ENCODE data around the gene STX5.
"Not testable (repeated sequence)": the region's sequence is repeated elsewhere in the genome, so short reads cannot be mapped to it uniquely, and the experiment has no call there.

Gene STX5

DNA sequence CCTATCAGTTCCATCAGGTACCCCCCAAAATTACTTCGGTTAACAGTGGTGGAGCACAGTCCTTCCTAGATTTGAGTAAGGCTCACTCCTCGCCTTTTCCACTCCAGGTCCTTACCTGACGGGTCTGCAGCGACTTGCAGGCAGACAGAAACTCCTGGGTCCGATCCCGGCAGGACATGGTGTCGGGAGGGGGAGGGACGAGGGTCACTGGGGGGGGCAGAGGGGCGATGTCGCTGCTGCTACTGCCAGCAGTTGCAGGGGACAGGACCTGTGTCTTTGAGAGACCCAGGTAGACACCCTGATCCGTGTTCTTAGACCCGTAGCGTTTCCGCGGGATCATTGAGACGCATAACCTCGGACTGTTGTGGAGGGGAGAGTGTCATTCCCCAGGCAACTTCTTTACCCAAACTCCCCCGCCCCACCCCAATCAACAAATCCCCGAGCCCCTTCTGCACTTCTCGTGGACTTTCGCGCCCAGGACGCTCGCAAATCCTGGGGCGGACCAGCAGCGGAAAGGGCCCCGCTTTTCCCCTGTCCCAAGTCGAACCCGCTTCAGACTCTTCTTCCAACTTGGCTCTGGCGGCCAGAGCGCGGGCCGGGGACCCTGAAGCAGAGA lies 839 bp downstream of the STX5 start:
- no peak for DNase-seq (ENCODE audit: low read depth in 2 of 2)

GRCh38 chr11:62828130-62828529 lies 3.7 kb downstream of the STX5 start:
- not testable (repeated sequence) for DNase-seq (ENCODE audit: low read depth in 2 of 2)

DNA sequence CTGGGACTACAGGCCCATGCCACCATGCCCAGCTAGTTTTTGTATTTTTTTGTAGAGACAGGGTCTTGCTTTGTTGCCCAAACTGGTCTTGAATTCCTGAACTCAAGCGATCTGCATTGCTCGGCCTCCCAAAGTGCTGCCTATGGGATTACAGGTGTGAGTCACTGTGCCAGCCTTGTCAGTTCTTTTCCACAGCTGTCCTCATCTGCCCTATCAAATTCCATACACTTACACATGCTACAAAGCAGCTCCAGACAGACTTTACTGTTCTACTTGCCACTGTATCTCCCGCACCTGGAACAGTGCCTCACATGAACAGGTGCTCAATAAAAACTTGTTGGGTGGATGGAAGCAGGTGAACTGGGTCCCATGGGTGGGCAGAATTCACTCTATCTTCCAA lies 8.2 kb downstream of the STX5 start:
- no peak for DNase-seq (ENCODE audit: low read depth in 2 of 2)

DNA sequence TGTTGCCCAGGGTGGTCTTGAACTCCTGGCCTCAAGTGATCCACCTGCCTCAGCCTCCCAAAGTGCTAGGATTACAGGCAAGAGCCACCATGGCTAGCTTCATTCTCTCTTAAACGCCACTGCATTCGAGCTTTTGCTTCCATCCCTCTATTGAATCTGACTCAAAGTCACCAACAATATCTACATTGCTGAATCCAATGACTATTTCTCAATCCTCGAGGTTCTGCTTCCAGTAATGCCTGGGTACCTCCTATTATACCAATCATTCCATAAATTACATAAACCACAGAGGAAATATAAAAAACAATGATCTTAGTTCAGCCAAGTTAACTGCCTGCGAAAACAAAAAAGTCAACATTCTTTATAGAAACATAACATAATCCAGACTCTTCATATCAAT lies 14.7 kb downstream of the STX5 start:
- DNase-seq (ENCODE audit: low read depth in 2 of 2), result no peak

DNA sequence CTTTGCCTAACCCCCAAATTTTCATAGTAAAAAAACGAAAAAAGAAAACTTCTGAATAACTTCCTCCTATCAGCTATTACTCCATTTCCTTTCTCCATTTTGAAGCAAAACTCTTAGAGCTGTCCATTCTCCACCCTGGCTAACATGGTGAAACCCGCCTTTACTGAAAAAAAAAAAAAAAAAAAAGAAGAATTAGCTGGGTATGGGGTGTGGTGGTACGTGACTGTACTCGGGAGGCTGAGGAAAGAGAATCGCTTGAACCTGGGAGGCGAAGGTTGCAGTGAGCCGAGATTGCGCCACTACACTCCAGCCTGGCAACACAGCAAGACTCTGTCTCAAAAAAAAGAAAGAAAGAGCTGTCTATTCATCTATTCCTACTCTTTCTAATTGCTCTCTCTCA lies 15.3 kb downstream of the STX5 start:
- no peak for DNase-seq (ENCODE audit: low read depth in 2 of 2)

DNA sequence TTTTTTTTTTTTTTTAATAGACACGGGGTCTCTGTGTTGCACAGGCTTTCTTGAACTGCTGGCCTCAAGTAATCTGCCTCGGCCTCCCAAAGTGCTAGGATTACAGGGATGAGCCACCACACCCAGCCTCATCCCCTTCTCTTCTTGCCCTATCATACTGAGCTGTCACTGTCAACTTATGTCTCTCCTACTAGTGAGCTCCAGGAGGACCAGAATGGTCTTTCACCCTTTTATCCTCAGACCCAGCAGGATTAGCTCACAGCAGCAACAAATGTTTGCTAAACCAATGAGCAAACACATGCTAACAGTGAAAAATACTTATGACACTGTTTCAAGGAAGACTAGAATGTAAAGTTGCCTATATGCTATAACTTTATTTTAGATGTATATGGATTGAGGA lies 20.2 kb downstream of the STX5 start:
- DNase-seq (ENCODE audit: low read depth in 2 of 2), result no peak

- no peak for DNase-seq (ENCODE audit: low read depth in 2 of 2)
Observed at GRCh38 chr11:62810748-62811147, 21.1 kb downstream of the STX5 start.

DNA sequence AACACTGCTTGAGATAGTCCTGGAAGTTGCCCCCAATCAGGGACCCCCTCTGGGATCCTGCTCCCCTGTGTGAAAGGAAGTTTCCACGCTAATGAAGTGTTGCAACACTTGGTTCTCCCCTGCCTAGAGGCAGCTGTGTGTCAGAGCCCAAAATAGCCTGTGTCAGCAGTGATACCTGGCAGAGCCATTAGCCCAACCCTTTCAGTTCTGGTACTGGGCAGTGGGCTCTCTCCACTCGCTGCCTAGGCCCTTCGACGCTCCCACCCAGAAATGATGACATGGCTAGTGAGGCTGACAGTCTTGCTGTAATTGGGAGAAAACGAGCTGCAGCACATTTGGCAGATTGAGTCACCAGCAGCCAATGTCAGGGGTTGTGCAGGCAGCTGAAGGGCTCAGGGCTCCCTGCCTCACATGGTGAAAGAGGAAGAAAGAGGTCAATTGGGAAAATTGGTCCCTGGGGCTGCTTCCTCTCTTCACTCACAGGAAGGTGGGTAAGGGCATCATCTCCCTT lies 25.2 kb downstream of the STX5 start:
- no peak for DNase-seq (ENCODE audit: low read depth in 2 of 2)

- peak in 1 of 2 donors; percentile 15 for DNase-seq (ENCODE audit: low read depth in 2 of 2)
Observed at GRCh38 chr11:62805961-62806441, 25.9 kb downstream of the STX5 start.

DNA sequence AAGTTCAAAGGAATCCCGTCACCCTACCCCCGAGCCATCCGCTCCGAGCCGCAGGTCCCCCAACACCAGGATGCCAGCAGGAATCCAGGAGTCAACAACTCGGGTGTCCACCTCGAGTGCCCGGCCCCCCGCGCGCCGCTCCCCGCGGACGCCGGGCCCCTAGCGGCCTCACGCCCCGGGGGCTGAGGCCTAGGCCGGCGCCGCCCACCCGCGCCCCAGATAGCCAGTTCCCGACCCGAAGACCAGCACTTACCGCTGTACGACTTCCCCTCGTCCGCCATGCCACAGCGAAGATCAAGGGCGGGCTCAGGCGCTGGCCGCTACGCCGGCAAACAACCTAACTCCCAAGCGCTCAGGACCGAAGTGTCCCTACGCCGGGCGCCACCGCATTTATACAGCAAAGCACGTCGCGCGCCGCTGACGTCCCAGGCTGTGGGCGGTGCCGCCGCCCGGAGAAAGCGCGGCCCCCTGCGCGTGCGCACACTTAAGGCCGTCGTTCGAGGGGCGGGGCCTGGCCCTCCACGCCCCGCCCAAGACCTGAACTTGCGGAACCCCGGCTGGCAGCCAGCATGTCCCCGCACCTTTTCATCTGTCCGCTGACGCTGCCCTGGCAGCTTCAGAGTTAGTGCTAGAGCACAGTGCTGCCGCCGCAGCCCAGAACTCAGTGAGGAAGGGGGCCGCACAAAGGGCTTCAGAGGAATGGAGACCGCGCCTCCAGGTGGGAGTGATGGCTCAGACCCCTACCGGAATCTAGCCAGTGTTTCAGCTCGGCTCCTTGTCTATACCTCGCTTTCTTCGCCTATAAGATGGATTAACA lies 26.6 kb downstream of the STX5 start, which contains the start of gene NXF1:
Gene NXF1, minus strand, starts transcription at position 365 of the 817 bp plus-strand sequence. Its CDS starts 84 bp downstream, at position 281.
- DNase-seq (ENCODE audit: low read depth in 2 of 2), result peak; percentile 95

- peak in 1 of 2 donors; percentile 11 for DNase-seq (ENCODE audit: low read depth in 2 of 2)
Observed at GRCh38 chr11:62804310-62805075, 27.4 kb downstream of the STX5 start.

GRCh38 chr11:62801071-62801470 lies 30.8 kb downstream of the STX5 start:
- DNase-seq (ENCODE audit: low read depth in 2 of 2), result no peak

DNA sequence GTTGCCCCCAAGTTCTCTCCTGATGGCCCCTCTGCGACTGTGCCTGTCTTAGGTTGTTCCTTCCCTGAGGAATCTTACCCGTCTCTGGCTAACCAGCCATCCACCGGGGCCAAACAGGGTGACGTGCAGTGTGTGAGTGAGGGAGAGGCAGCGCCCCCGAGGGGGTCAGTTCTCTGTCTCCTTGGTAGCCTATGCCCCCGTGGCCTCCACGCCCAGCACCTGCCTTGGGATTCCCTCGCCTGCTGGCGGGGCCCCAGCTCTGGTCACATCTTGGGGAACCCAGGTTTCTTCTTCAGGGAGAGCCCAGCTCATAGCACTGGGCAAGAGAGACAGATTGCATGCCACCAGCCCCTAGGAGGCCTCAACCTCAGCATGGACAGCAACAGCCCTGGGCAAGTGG lies 32.4 kb downstream of the STX5 start:
- DNase-seq (ENCODE audit: low read depth in 2 of 2), result no peak

DNA sequence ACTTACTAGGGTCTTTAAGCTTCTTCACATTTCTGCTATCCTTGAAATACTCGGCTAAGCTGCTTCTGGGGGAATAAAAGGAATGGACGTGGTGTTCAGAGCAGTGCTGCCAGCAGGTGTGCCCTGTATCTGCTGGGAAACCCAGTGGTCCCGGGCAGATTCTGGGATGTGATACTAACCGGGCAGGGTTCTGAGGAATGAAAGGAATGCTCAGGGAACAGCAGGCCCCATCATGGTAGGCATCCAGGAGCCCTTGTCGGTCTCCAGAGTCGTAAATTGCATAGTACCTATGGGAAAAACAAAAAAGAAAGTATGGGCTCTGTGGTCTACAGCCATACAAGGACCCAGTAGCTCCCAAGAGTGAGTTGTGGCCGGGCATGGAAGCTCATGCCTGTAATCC lies 35.6 kb downstream of the STX5 start:
- no peak for DNase-seq (ENCODE audit: low read depth in 2 of 2)

GRCh38 chr11:62794201-62794775 lies 37.6 kb downstream of the STX5 start:
- no peak for DNase-seq (ENCODE audit: low read depth in 2 of 2)

DNA sequence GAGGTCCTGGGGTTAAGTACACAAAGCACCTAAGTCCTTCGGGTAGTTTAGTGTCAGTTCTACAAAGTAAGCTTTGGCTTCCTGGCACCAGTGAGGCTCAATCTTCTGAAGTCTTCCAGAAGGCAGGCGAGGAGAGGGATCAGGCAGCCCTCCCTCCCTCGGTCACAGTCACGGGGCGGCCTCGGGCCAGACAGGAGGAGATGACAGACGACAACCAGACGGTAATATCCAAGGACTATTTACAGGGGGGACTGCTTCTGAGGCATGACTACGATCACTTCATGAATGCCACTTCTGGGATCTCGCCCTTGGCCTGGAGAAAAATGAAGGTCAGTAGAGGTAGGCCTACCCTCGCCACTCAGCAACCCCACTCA lies 39.7 kb downstream of the STX5 start:
- no peak for DNase-seq (ENCODE audit: low read depth in 2 of 2)

DNA sequence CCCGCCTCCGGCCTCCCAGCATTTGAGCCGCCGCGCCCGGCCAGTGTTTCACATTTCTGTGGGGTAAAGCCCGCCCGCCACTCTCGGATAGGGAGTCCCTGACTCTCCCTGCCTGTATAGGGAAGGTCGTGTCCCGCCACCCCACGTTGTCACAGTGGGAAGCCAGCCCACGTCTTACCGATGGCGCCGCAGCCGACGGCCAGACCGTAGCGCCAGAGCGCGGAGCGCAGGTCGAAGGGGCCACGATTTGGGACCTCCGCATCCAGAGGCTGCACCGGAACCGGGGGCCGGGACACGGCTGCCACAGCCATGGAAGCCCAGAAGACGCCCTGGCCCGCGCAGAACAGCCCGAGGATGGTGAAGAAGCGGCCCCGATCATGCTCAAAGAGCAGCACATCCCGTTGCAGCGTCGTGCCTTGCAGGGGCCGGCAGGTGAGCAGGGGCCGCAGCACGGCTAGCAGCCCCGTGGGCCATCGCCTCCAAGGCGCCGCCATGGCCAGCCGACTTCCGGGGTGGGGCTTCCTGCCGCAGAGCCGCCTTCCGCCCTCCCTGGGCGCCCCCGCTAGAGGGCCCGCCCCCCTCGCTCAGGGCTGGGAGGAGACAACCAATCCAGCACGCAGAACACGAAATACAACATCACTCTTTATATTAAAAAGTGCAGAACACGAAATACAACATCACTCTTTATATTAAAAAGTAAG lies 40.2 kb downstream of the STX5 start, which contains the start of gene TMEM223:
Gene TMEM223, minus strand, starts transcription at position 506 of the 701 bp plus-strand sequence. Its CDS starts 12 bp downstream, at position 494.
- DNase-seq (ENCODE audit: low read depth in 2 of 2), result peak; percentile 82 to 88

GRCh38 chr11:62789576-62789975 lies 42.3 kb downstream of the STX5 start:
- DNase-seq (ENCODE audit: low read depth in 2 of 2), result no peak

DNA sequence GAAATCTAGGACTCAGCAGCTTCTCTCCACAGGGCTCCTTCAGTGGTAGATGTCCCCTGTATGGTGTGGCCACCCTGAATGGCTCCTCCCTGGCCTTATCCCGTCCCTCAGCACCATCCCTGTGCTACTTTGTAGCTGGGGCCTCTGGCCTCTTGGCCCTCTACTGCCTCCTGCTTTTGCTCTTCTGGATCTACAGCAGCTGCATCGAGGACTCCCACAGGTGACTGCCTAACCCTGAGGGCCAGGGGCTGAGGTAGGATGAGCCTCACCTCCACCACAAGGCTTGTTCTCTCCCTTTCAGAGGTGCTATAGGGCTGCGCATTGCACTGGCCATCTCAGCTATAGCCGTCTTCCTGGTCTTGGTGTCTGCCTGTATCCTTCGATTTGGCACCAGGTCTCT lies 42.9 kb downstream of the STX5 start:
- no peak for DNase-seq (ENCODE audit: low read depth in 2 of 2)

DNA sequence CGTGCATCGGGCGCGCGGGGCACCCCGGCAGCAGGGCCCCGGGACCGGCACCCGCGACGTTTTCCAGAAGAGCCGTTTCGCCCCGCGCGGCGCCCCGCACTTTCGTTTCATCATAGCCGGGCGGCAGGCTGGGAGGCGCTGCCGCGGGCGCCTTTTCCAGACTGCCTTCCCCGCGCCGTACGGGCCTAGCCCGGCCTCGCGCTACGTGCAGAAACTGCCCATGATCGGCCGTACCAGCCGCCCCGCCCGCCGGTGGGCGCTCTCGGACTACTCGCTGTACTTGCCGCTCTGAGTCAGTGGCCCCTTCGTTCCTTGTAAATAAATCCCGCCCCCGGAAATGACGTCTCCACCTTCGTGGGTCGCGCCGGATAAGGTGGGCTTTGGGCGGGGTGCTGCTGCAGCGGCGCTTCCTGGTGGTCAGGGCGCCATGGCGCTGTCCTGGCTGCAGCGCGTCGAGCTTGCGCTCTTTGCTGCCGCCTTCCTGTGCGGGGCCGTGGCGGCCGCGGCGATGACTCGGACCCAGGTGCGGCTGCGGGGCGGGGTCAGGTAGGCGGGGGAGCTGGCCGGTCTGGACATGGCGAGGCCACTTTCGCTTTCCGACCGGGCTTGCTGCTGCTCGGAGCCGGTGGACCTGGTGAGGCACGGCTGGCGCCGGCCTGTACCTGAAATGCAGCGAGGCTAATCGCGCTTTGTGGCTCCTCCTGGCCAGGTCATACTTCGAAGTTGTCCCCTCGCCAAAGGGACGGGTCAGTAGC lies 44.7 kb downstream of the STX5 start, which contains the start of gene TMEM179B:
Gene TMEM179B, plus strand, starts transcription at position 398 of the 755 bp plus-strand sequence. Its CDS starts 30 bp downstream, at position 428.
- peak; percentile 93 to 97 for DNase-seq (ENCODE audit: low read depth in 2 of 2)
